ENCODE results near the gene PURB.

PURB gene

DNA sequence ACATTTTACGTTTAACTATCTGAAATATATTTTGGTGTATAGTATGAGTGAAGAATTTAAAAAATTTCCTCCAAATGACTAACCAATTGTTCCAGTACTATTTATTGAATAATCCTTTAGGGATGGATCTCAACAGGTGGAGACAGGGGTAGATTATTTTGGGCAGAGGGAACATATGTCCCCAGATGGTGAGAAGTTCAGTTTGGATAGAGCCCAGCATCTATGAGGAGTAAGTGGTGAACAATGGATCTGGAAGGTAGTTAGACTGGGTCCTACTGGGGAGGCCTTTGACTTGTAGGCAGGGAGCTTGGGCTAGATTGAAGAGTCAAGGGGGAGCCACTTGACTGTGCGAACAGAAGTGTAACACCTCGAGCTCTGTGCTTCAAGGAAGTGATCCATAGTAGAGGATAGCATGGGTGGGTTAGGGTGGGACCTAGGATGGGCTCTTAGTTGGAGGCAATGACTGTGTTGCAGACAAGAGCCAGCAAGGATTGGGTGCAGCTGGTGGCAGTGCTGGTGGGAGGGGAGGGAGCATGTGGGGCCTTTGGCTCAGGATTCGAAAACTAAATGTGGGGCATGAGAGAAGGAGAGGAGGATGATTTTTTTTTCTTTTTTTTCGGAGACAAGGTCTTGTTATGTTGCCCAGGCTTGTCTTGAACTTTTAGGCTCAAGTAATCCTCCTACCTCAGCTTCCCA is 3.9 kb upstream of the PURB start:
- H3K4me1 ChIP-seq (ENCODE audit: control insufficient read depth in 1 of 2, insufficient read depth in 2 of 2, low read length in 2 of 2), result peaks cover 0 to 8% of the 10 kb centered on the region in 2 donors
- H3K27ac ChIP-seq (ENCODE audit: low read length), result no peak overlapping the region
- H3K4me3 ChIP-seq (ENCODE audit: low read depth in 1 of 2, low read length in 2 of 2), result no peak overlapping the region
- H3K27me3 ChIP-seq (ENCODE audit: low read depth, low read length), result no peaks in the 10 kb centered on the region
- H3K36me3 ChIP-seq (ENCODE audit: control insufficient read depth in 1 of 2, insufficient read depth in 2 of 2, low read length in 2 of 2), result peaks cover 0 to 7% of the 10 kb centered on the region in 2 donors
- no peaks in the 10 kb centered on the region for H3K9me3 ChIP-seq (ENCODE audit: control insufficient read depth in 1 of 2, low read length in 2 of 2)

DNA sequence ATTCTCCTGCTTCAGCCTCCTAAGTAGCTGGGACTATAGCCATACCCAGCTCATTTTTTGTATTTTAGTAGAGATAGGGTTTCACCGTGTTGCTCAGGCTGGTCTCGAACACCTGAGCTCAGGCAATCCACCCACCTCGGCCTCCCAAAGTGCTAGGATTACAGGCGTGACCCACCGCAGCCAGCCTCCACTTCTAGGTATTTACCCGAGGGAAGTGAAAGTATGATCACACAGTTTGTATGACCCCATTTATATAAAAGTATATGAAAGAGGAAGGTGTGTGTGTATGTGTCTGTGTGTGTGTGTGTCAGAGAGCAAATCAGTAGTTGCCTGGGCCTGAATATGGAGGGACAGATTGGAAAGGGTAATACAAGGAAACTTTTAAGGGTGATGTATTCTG is 2.0 kb upstream of the PURB start:
- H3K9me3 ChIP-seq (ENCODE audit: control insufficient read depth in 1 of 2, low read length in 2 of 2), result no peaks in the 10 kb centered on the region
- H3K4me3 ChIP-seq (ENCODE audit: low read depth in 1 of 2, low read length in 2 of 2), result no peak overlapping the region
- H3K27ac ChIP-seq (ENCODE audit: low read length), result no peak overlapping the region
- peaks cover 16 to 27% of the 10 kb centered on the region in 2 donors for H3K4me1 ChIP-seq (ENCODE audit: control insufficient read depth in 1 of 2, insufficient read depth in 2 of 2, low read length in 2 of 2)
- H3K27me3 ChIP-seq (ENCODE audit: low read depth, low read length), result no peaks in the 10 kb centered on the region
- peaks cover 0 to 7% of the 10 kb centered on the region in 2 donors for H3K36me3 ChIP-seq (ENCODE audit: control insufficient read depth in 1 of 2, insufficient read depth in 2 of 2, low read length in 2 of 2)

DNA sequence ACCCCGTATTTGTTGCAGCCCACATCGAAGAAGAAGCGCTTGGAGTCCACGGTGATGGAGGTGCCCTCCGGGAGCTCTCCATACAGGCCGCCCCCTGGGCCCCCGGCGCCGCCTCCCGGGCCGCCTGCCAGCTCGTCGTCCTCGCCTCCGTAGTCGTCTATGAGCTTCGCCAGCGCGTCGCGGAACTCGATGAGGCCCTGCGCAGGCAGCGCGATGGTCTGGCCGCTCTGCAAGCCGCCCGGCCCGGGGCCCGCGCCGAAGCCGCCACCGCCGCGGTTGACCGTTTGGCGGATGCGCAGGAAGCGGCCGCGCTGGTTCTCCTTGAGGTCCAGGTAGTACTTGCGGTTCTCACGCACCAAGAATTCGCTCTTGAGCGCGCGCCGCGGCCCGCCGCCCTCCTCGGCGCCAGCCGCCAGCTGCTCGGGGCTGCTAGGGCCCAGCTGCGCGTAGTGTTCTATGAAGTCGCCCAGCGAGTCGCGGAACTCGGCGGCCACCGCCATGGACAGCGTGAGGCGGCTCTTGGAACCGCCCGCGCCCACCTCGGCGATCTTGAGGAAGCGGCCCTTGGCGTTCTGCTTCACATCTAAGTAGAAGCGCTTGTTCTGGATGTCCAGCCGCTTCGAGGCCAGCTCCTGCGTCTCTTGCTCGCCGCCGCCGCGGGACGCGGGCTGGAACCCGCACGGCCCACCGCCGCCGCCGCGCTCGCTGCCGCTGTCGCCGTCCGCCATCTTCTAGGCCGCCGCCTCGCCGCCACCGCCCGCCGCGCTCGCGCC is 523 bp downstream of the PURB start:
- H3K36me3 ChIP-seq (ENCODE audit: control insufficient read depth in 1 of 2, insufficient read depth in 2 of 2, low read length in 2 of 2), result peaks cover 0 to 7% of the 10 kb centered on the region in 2 donors
- peaks cover 20 to 49% of the 10 kb centered on the region in 2 donors for H3K4me1 ChIP-seq (ENCODE audit: control insufficient read depth in 1 of 2, insufficient read depth in 2 of 2, low read length in 2 of 2)

DNA sequence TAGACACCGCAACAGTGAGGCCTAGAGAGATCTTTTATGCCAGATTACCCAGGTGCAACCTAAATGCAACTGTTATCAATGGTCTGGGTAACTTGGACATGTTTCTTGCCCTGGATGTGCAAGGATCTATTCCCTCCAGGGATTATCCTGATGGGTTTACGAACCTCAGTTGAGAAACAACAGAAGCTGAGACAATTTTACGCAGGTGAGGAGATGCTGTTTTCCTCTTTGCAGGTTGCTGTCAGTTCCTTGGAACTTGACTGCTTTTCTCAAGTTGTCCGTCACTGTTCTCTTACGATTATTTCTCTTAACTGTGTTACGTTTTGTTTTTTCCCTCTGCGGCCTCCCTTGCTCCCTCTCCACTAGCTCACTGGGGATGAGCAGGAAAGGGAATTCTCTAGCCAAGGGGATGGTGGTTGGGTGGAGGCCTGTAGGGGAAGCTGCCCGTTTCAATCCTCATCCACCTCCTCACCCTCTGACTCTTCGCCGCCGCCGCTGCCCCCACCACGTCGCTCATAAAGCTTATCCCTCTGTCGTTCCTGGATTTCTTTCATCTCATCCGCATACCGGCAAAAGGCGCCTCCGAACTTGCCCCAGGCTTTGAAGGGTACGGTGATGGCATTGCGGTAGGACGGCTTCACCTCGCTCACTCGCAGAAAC is 1.2 kb downstream of the PURB start:
- peak overlapping the region; percentile 43 for H3K27ac ChIP-seq (ENCODE audit: low read length)
- peaks cover 0 to 7% of the 10 kb centered on the region in 2 donors for H3K36me3 ChIP-seq (ENCODE audit: control insufficient read depth in 1 of 2, insufficient read depth in 2 of 2, low read length in 2 of 2)
- peak overlapping the region; percentile 57 to 83 for H3K4me3 ChIP-seq (ENCODE audit: low read depth in 1 of 2, low read length in 2 of 2)
- peaks cover 20 to 57% of the 10 kb centered on the region in 2 donors for H3K4me1 ChIP-seq (ENCODE audit: control insufficient read depth in 1 of 2, insufficient read depth in 2 of 2, low read length in 2 of 2)
- H3K27me3 ChIP-seq (ENCODE audit: low read depth, low read length), result no peaks in the 10 kb centered on the region
- no peaks in the 10 kb centered on the region for H3K9me3 ChIP-seq (ENCODE audit: control insufficient read depth in 1 of 2, low read length in 2 of 2)

More for the DNA sequence above, 523 bp downstream of the PURB start:
- Histone ChIP-seq H3K9me3 (ENCODE audit: control insufficient read depth in 1 of 2, low read length in 2 of 2) (no peaks in the 10 kb centered on the region), H3K4me3 (ENCODE audit: low read depth in 1 of 2, low read length in 2 of 2) (peak overlapping the region; percentile 57 to 83), H3K27ac (ENCODE audit: low read length) (peak overlapping the region; percentile 43), H3K27me3 (ENCODE audit: low read depth, low read length) (no peaks in the 10 kb centered on the region)

DNA sequence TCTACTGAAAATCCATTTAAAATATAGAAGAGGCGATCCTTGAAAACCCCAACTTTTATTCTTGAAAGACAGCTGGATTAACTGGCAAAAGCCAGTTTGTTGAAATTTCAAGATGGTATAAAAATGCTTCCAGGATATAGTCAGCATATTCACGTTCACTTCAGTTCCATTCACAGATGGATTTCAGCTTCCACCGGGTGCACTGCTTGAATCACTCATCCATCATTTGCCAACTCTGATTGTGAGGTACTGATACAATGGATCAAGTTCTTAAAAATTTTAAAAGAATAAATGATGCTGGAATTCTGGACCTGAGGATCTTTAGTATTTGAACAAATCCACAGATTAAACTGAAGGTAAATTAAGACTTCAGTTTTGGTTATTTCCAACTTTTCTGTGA is 2.4 kb downstream of the PURB start:
- H3K27ac ChIP-seq (ENCODE audit: low read length), result peak overlapping the region; percentile 43
- peaks cover 0 to 7% of the 10 kb centered on the region in 2 donors for H3K36me3 ChIP-seq (ENCODE audit: control insufficient read depth in 1 of 2, insufficient read depth in 2 of 2, low read length in 2 of 2)
- peaks cover 20 to 68% of the 10 kb centered on the region in 2 donors for H3K4me1 ChIP-seq (ENCODE audit: control insufficient read depth in 1 of 2, insufficient read depth in 2 of 2, low read length in 2 of 2)
- no peaks in the 10 kb centered on the region for H3K27me3 ChIP-seq (ENCODE audit: low read depth, low read length)
- peak overlapping the region; percentile 57 to 83 for H3K4me3 ChIP-seq (ENCODE audit: low read depth in 1 of 2, low read length in 2 of 2)
- no peaks in the 10 kb centered on the region for H3K9me3 ChIP-seq (ENCODE audit: control insufficient read depth in 1 of 2, low read length in 2 of 2)

DNA sequence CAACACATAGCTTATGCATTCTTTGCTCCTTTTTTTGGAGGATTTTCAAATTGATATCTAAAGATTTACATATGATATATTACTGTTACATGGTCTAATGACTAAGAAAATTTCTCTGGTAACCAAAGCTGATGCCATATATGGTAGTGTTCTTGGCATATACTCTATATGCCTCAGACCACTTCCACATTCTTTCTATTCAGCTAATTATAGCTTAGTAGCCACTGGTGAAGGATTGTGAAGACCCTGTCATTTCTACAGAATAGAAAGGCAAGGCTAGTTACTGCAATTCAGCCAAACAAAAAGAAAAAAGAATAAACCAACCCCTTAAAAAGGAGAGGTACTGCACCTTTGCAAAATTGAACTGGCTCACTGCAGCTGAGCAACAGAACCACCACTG is 3.7 kb downstream of the PURB start:
- Histone ChIP-seq H3K9me3 (ENCODE audit: control insufficient read depth in 1 of 2, low read length in 2 of 2) (no peaks in the 10 kb centered on the region), H3K36me3 (ENCODE audit: control insufficient read depth in 1 of 2, insufficient read depth in 2 of 2, low read length in 2 of 2) (peaks cover 0 to 7% of the 10 kb centered on the region in 2 donors), H3K4me3 (ENCODE audit: low read depth in 1 of 2, low read length in 2 of 2) (peak overlapping the region; percentile 57 to 83), H3K27ac (ENCODE audit: low read length) (peak overlapping the region; percentile 54), H3K4me1 (ENCODE audit: control insufficient read depth in 1 of 2, insufficient read depth in 2 of 2, low read length in 2 of 2) (peaks cover 20 to 72% of the 10 kb centered on the region in 2 donors), H3K27me3 (ENCODE audit: low read depth, low read length) (no peaks in the 10 kb centered on the region)

DNA sequence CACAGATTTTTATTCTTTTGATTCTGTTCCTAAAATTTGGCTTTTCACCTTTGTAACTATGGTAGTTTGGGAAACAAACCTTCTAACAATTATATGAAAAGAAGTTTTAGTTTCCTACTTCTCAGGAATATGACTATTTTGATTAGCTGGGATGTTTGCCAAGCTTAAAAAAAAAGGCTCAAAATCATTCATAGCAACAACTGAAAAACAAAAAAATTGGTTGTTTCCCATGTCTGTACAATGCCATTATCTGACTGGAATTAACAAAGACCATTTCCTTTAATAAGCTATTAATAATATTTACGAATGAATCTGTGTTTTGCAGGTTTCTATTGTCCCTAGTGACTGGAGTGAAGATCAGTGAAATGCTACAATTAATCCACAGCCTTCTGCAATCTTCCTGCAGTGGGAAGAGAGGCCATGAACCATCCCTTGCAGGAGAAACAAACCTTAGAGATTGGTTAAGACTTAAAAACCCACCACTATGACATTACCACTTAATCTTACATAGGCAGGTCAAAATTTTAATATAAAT is 4.2 kb downstream of the PURB start:
- H3K36me3 ChIP-seq (ENCODE audit: control insufficient read depth in 1 of 2, insufficient read depth in 2 of 2, low read length in 2 of 2), result peaks cover 0 to 6% of the 10 kb centered on the region in 2 donors
- no peaks in the 10 kb centered on the region for H3K27me3 ChIP-seq (ENCODE audit: low read depth, low read length)
- peak overlapping the region; percentile 57 to 83 for H3K4me3 ChIP-seq (ENCODE audit: low read depth in 1 of 2, low read length in 2 of 2)
- no peaks in the 10 kb centered on the region for H3K9me3 ChIP-seq (ENCODE audit: control insufficient read depth in 1 of 2, low read length in 2 of 2)
- peak overlapping the region; percentile 54 for H3K27ac ChIP-seq (ENCODE audit: low read length)
- peaks cover 20 to 68% of the 10 kb centered on the region in 2 donors for H3K4me1 ChIP-seq (ENCODE audit: control insufficient read depth in 1 of 2, insufficient read depth in 2 of 2, low read length in 2 of 2)

DNA sequence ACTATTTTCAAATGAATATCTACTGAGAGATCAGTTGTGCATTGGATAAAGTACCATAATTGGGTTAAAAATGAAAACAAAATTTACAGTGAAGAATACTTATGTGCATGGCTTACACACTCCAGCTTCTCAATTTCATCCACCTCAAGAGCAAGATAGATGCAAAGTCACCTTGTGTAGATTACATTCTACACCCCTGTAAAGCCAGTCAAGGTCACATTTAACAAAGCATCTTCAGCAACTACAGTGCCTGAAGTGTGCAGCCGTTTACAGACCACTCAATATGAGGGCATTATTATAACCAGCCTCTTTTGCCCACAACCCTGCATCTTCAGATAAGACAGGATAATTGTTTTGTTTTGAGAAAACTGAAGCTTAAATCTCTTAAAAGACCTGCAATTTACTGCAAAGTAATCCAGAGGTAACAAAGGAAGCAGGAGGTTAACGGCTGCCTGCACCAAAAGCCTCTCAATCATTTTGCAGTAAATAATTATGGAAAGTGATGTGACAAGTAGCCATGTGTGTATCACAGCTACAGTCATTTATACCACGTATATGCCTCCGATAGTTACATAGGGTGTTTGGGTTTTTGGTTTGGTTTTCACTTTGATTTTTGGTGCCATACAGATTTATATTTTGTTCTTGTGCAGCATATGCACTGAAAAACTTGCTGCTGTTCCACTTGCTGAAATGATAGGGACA is 4.9 kb downstream of the PURB start:
- Histone ChIP-seq H3K27ac (ENCODE audit: low read length) (peak overlapping the region; percentile 54), H3K9me3 (ENCODE audit: control insufficient read depth in 1 of 2, low read length in 2 of 2) (no peaks in the 10 kb centered on the region), H3K27me3 (ENCODE audit: low read depth, low read length) (no peaks in the 10 kb centered on the region), H3K4me1 (ENCODE audit: control insufficient read depth in 1 of 2, insufficient read depth in 2 of 2, low read length in 2 of 2) (peaks cover 20 to 65% of the 10 kb centered on the region in 2 donors), H3K36me3 (ENCODE audit: control insufficient read depth in 1 of 2, insufficient read depth in 2 of 2, low read length in 2 of 2) (no peaks in the 10 kb centered on the region), H3K4me3 (ENCODE audit: low read depth in 1 of 2, low read length in 2 of 2) (peak overlapping the region; percentile 57 to 83)

DNA sequence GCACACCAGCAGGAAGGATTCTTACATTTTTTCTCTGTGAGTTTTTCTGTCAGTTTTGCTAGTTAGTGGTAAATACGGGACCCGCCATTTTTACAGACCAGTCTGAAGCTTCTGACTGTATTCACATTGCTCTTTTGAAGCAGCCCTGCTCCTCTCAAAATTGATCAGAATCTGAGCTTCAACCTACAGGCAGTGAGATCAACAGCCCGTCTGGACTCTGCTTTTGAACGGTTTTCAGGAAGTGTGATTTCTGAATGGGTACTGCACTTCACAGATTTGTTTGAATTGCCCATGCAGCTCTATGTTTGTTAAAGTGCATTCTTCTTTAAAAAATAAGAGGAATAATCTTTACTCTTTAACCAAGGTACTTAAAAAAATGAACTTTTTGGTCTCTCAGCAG is 8.9 kb downstream of the PURB start:
- Histone ChIP-seq H3K9me3 (ENCODE audit: control insufficient read depth in 1 of 2, low read length in 2 of 2) (no peaks in the 10 kb centered on the region), H3K27ac (ENCODE audit: low read length) (no peak overlapping the region), H3K4me3 (ENCODE audit: low read depth in 1 of 2, low read length in 2 of 2) (no peak overlapping the region), H3K4me1 (ENCODE audit: control insufficient read depth in 1 of 2, insufficient read depth in 2 of 2, low read length in 2 of 2) (peaks cover 0 to 38% of the 10 kb centered on the region in 2 donors), H3K27me3 (ENCODE audit: low read depth, low read length) (no peaks in the 10 kb centered on the region), H3K36me3 (ENCODE audit: control insufficient read depth in 1 of 2, insufficient read depth in 2 of 2, low read length in 2 of 2) (no peaks in the 10 kb centered on the region)

DNA sequence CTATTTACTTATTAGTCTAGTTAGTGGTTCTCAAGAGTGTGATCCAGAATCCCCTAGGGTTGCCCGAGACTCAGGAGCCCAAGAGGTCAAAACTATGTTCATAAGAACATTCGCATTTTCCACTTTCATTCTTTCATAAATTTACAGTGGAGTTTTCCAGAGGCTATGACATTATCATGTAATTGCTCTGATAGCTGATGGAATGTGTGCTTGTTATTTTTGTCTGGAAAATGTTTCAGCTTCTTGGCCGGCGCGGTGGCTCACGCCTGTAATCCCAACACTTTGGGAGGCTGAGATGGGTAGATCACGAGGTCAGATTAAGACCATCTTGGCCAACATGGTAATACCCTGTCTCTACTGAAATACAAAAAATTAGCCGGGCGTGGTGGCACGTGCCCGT is 10.1 kb downstream of the PURB start:
- no peaks in the 10 kb centered on the region for H3K36me3 ChIP-seq (ENCODE audit: control insufficient read depth in 1 of 2, insufficient read depth in 2 of 2, low read length in 2 of 2)
- no peak overlapping the region for H3K4me3 ChIP-seq (ENCODE audit: low read depth in 1 of 2, low read length in 2 of 2)
- H3K4me1 ChIP-seq (ENCODE audit: control insufficient read depth in 1 of 2, insufficient read depth in 2 of 2, low read length in 2 of 2), result peaks cover 0 to 28% of the 10 kb centered on the region in 2 donors
- H3K27me3 ChIP-seq (ENCODE audit: low read depth, low read length), result no peaks in the 10 kb centered on the region
- H3K9me3 ChIP-seq (ENCODE audit: control insufficient read depth in 1 of 2, low read length in 2 of 2), result no peaks in the 10 kb centered on the region
- no peak overlapping the region for H3K27ac ChIP-seq (ENCODE audit: low read length)

All from muscle layer of duodenum (tissue), 2 donors.